ENCODE results near the gene DCTN5. TPM values are rescaled to one million over a fixed set of nuclear protein-coding genes. Genes with fewer than 3 reads are reported as not detected.

DCTN5 gene
- polyA plus RNA-seq, 3 donors from 2014 or later, result 51.9 to 77.8 (median 53.9) TPM

DNA sequence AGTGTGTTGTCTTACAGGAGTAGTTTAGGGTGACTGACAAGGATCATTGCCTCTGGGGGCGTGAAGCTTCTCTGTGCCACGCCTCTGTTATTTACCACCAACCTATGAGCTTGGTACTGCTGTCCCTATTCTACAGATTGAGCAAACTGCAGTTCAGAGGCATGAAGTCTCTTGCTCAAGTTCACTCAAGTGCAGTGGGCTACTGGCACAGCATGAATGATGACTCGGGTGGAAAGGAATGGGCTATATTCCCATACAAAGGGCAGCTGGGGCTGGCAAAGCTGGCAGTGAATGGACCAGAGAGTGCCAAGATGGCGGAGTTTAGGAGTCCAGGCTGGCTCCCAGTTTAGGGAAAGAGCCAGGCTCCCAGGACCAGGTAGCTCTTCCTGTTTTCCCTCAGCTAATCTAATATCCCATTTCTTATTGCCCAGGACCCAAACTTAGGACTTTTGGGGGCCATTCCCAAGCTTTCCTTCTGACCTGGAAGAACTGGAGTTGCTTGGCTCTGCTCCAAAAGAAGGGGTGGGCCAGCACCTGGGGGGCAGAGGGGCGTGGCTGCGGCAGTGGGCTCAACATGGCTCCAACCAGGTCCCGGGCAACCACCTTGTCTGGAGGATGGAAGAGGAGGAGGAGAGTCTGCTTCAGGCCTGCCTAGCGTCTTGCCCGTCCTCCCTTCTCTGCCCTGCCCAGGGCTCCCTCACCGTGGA is 50.4 kb downstream of the DCTN5 start:
- Mint-ChIP-seq H3K27ac (no peak overlapping the region), H3K9me3 (no peaks in the 10 kb centered on the region), H3K36me3 (peaks cover 5 to 27% (median 11%) of the 10 kb centered on the region in 3 donors), H3K27me3 (ENCODE audit: low read depth in 3 of 3) (no peaks in the 10 kb centered on the region), H3K4me1 (peaks cover 0 to 7% of the 10 kb centered on the region in 2 donors), H3K4me3 (no peak overlapping the region)
- no peak for DNase-seq

DNA sequence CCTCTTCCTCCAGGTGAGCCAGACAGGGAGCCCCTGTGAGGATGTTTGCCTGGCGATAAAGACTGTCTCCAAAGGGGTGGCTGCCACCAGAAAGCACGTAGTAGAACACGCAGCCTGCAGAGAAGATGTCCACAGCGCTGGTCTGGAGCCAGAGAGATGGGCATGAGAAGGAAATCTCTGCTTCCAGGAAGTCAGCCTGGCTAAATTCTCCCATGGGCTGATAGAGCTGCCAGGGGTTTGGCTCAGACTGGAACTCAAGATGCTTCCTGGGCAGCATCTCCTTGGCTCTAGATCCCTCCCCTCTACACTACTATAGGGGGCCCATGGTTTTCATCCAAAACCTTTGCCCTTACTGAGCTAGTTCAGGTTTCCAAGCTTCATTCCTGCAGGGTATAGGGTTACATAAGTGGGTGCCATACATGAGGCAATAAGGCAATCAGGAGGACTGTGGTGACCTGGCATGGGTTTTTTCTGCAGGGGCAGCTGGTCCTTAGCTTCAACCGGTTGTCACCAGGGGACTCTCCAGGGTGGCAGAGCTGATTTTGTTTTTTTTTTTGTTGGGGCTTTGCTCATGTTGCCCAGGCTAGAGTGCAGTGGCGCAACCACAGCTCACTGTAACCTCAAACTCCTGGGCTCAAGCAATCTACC is 51.0 kb downstream of the DCTN5 start:
- no peak for DNase-seq
- no peaks in the 10 kb centered on the region for H3K27me3 Mint-ChIP-seq (ENCODE audit: low read depth in 3 of 3)
- peaks cover 0 to 7% of the 10 kb centered on the region in 2 donors for H3K4me1 Mint-ChIP-seq
- H3K36me3 Mint-ChIP-seq, result peaks cover 3 to 21% (median 11%) of the 10 kb centered on the region in 3 donors
- no peaks in the 10 kb centered on the region for H3K9me3 Mint-ChIP-seq
- no peak overlapping the region for H3K27ac Mint-ChIP-seq
- no peak overlapping the region for H3K4me3 Mint-ChIP-seq

DNA sequence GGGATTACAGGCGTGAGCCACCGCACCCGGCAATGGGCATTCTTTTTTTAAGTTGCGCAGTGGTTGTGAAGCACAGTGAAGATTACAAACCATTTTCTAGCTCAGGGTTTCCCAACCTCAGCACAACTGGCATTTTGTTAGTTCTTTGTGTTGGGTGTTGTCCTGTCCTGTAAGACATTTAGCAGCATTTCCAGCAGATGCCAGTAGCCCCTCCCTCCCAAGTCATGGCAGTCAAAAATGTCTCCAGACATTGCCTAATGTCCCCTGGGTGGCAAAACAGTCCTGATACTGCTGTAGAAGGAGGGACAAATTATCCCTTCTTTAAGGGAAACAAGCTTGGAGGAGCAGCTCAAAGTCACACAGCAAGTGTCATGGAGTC is 53.0 kb downstream of the DCTN5 start:
- Mint-ChIP-seq H3K4me3 (peak overlapping the region in 2 of 5 donors; percentile 46), H3K27ac (no peak overlapping the region), H3K4me1 (peaks cover 11 to 18% of the 10 kb centered on the region in 2 donors), H3K36me3 (peaks cover under 1 to 5% (median 3%) of the 10 kb centered on the region in 3 donors), H3K9me3 (no peaks in the 10 kb centered on the region), H3K27me3 (ENCODE audit: low read depth in 3 of 3) (no peaks in the 10 kb centered on the region)
- DNase-seq, result no peak

DNA sequence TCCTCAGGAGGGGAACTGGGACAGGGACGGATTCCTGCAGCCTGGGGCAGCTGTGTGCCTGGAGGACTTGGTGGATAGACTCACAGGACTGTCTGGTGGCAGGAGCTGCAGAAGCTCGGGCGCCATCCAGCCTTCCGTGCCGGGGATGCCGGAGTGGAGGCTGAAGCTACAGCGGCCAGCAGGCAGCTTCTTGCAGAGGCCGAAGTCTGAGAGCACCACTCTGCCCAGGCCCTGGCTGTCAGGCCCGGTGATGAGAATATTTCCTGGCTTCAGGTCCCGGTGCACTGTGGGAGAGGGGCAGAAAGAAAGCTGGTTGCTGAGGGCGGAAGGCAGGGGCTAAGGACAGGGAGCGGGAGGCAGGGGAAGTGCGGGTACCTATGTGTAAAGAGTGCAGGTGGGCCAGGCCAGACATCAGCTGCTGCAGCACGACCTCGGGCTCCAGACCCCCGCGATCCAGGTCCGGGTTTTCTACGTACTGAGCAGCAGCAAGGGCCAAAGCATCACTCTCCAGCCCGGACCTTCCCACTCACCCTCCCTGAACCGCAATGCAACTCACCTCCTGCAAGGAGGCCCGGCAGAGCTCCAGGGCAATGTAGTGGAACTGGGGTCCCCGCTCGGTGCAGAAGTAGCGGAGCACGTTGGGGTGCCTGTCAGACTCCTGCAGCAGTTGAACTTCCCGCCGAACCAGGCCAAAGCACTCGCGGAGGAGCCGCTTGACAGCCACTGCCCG is 53.5 kb downstream of the DCTN5 start:
- Mint-ChIP-seq H3K4me1 (peaks cover 16 to 21% of the 10 kb centered on the region in 2 donors), H3K27ac (peak overlapping the region in 1 of 6 donors; percentile 22), H3K4me3 (peak overlapping the region in 3 of 5 donors; percentile 30 to 46 (median 46)), H3K27me3 (ENCODE audit: low read depth in 3 of 3) (no peaks in the 10 kb centered on the region), H3K36me3 (peaks cover 0 to 1% (median 0%) of the 10 kb centered on the region in 3 donors), H3K9me3 (no peaks in the 10 kb centered on the region)
- no peak for DNase-seq

DNA sequence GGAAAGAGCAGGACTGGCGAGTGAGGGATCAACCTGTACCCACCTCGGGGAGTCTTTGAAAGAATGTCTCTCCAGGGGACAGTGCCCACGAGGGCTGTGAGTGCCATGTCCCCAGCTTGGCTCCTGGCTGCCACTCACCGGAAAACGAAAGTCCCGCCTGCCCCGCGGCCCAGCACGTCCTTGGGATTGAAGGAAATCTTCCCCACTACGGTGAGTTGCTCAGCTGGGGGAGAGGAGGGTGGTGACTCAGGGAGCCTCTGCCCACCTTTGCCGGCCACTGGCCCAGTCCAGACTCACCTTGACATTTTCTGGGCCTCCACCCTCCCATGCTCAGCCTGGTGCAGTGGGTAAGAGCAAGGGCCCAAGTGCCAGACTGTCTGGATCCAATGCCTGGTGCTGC is 54.5 kb downstream of the DCTN5 start:
- DNase-seq, result no peak
- H3K9me3 Mint-ChIP-seq, result no peaks in the 10 kb centered on the region
- H3K36me3 Mint-ChIP-seq, result no peaks in the 10 kb centered on the region
- no peak overlapping the region for H3K27ac Mint-ChIP-seq
- H3K27me3 Mint-ChIP-seq (ENCODE audit: low read depth in 3 of 3), result no peaks in the 10 kb centered on the region
- no peak overlapping the region for H3K4me3 Mint-ChIP-seq
- H3K4me1 Mint-ChIP-seq, result peaks cover 17 to 21% of the 10 kb centered on the region in 2 donors

DNA sequence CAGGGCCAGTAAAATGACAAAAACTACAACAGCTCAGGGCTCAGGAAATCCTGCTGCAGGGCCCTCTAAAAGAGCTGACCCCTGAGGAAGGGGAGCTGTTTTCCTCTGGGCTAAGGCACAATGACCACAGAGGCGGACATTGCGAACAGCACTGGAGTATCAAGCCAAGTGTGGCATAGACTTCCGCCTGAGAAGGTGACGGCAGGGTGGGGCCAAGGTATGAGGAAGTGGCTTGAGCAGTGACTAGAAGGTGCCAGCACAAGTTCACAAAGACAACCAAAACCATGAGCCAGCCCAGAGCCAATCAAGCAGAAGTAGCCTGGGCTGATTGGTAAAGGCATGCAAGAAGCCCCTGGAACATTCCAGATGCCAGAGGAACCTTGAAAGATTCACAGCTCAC is 57.8 kb downstream of the DCTN5 start:
- Mint-ChIP-seq H3K4me1 (peaks cover 17 to 21% of the 10 kb centered on the region in 2 donors), H3K27me3 (ENCODE audit: low read depth in 3 of 3) (peaks cover 0 to 2% (median 0%) of the 10 kb centered on the region in 3 donors), H3K36me3 (peaks cover 0 to 8% (median 6%) of the 10 kb centered on the region in 3 donors), H3K4me3 (peak overlapping the region; percentile 2 to 74 (median 48)), H3K9me3 (peaks cover 0 to 6% (median 0%) of the 10 kb centered on the region in 6 donors), H3K27ac (peak overlapping the region in 5 of 6 donors; percentile 28 to 81 (median 69))
- peak in 2 of 3 donors; percentile 7 to 15 for DNase-seq

DNA sequence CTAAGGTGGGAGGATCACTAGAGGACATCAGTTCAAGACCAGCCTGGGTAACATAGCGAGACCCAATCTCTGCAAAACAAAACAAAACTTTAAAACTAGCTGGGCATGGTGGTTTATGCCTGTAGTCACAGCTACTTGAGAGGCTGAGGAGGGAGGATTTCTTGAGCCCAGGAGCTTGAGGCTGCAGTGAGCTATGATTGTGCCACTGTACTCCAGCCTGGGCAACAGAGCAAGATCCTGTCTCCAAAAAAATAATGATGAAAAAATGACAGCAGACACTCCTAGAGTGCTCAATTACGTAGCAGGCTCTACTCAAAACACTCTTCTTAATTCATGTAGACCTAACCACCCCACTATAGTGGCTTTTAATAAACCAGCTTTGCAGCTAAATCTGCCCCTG is 58.8 kb downstream of the DCTN5 start:
- Mint-ChIP-seq H3K9me3 (peaks cover 0 to 6% (median 0%) of the 10 kb centered on the region in 6 donors), H3K27ac (no peak overlapping the region), H3K4me1 (peaks cover 15 to 17% of the 10 kb centered on the region in 2 donors), H3K27me3 (ENCODE audit: low read depth in 3 of 3) (peaks cover 0 to 2% (median 2%) of the 10 kb centered on the region in 3 donors), H3K4me3 (no peak overlapping the region), H3K36me3 (peaks cover 0 to 8% (median 6%) of the 10 kb centered on the region in 3 donors)
- DNase-seq, result no peak

DNA sequence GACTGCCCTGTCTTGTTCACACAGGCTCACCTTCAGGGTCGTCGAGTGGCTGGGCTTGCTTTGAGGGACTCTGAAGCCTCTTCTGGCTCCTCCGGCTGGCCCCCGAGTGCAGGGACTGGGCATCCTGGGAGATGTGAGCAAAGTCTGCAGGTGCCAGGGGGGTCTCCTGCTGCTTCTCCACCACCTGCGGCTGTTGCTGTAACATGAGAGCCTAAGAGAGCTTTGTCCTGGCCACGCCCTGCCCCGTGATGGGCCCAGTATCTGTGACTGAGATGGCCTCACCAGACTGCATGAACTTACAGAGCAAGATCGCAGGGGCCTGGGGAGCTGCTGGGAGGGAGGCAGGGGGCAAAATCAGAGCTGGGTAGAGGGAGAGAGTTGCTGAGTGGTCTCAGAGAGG is 59.2 kb downstream of the DCTN5 start:
- Mint-ChIP-seq H3K9me3 (peaks cover 0 to 6% (median 0%) of the 10 kb centered on the region in 6 donors), H3K36me3 (peaks cover 0 to 8% (median 6%) of the 10 kb centered on the region in 3 donors), H3K4me3 (no peak overlapping the region), H3K27me3 (ENCODE audit: low read depth in 3 of 3) (peaks cover 0 to 6% (median 2%) of the 10 kb centered on the region in 3 donors), H3K27ac (no peak overlapping the region), H3K4me1 (peaks cover 14 to 17% of the 10 kb centered on the region in 2 donors)
- DNase-seq, result no peak

DNA sequence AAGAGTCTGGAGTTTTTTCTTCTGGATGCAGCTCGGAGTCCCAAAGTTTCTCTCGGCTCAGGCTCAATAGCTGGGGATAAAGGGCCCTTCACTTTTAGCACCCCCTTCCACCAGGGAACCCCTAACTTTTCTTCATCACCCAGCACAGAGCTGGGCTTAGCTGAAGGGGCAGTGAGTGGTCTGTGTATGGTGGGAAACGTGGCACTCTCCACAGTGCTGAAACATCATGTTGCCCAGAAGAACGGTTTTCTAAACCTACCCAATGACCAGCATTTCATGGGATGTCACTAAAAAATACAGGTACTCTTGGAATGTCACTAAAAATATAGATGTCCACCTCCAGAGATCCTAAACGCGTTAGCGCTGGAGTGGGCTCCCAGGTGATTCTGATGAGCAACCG is 59.8 kb downstream of the DCTN5 start:
- Mint-ChIP-seq H3K27me3 (ENCODE audit: low read depth in 3 of 3) (peaks cover 1 to 9% (median 3%) of the 10 kb centered on the region in 3 donors), H3K4me1 (peaks cover 14 to 17% of the 10 kb centered on the region in 2 donors), H3K27ac (no peak overlapping the region), H3K9me3 (peaks cover 0 to 6% (median 0%) of the 10 kb centered on the region in 6 donors), H3K36me3 (peaks cover 0 to 8% (median 6%) of the 10 kb centered on the region in 3 donors), H3K4me3 (no peak overlapping the region)
- no peak for DNase-seq

DNA sequence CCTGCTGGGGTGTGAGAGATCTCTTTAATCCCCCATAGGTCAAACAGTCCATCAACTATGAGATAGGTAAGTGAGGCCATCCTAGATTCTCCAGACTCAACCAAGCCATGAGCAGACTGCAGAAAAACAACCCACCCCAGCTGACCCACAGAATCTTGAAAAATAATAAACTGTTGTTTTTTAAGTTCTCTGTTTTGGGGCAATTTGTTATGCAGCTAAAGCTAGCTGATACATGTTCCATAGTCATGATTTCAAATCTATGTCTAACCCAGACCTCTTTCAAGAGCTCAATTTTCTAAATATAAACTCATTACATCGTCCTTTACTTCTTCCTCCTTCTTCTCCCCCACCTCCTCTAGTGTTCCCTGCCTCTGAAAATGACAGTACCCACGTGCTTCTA is 61.7 kb downstream of the DCTN5 start:
- DNase-seq, result no peak
- Mint-ChIP-seq H3K27ac (no peak overlapping the region), H3K9me3 (peaks cover 0 to 6% (median 0%) of the 10 kb centered on the region in 6 donors), H3K4me1 (peaks cover 14 to 17% of the 10 kb centered on the region in 2 donors), H3K36me3 (peaks cover 0 to 8% (median 6%) of the 10 kb centered on the region in 3 donors), H3K27me3 (ENCODE audit: low read depth in 3 of 3) (peaks cover 6 to 15% (median 6%) of the 10 kb centered on the region in 3 donors), H3K4me3 (no peak overlapping the region)

DNA sequence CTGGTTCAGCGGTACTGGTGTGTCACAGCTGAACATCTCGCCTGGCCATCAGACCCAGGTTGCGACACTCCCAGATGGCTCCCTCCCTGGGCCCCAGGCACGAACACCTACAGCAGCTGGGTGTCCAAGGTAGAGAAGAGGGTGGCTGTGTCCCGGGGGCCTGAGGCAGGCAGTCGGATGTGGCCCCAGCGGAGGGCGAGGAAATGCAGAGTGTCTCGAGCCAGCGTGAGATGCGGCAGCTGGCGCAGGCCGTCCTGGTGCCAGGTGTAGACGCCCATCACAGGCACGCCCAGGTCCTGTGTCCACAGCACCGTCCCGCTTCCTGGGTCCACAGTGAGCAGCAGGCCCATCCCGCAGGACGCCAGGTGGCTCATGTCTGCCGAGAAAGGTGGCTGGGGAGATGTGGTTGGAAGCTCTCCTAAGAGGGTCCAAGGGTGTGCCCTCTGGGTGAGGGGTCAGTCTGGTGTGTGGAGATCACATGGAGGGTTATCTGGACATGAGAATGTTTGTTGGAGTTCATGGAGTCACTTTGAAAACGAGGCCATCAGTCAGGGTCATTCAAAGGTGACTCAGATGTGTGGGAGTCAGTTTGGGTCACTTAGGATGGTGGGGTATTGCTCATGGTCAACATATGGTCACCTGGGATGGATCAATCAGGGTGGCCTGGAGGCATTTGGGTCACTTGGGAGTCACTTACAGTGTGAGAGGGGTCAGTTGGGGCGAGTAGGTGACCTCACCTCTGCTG is 63.7 kb downstream of the DCTN5 start:
- Mint-ChIP-seq H3K4me3 (no peak overlapping the region), H3K36me3 (peaks cover 0 to 8% (median 6%) of the 10 kb centered on the region in 3 donors), H3K27ac (no peak overlapping the region), H3K27me3 (ENCODE audit: low read depth in 3 of 3) (peaks cover 6 to 20% (median 6%) of the 10 kb centered on the region in 3 donors), H3K9me3 (peaks cover 0 to 8% (median 4%) of the 10 kb centered on the region in 6 donors), H3K4me1 (no peaks in the 10 kb centered on the region)
- no peak for DNase-seq

DNA sequence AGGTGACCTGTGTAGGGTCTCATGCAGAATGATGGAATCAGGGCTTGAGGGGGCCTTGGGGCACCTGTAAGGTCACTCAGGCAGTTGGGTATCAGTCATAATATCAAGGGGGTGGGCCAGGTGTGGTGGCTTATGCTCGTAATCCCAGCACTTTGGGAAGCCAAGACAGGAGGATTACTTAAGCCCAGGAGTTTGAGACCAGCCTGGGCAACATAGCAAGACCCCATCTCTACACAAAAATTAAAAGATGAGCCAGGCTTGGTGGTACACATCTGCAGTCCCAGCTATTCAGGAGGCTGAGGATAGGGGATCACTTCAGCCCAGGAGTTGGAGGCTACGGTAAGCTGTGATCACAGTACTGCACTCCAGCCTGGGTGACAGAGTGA is 64.2 kb downstream of the DCTN5 start:
- Mint-ChIP-seq H3K36me3 (peaks cover 0 to 8% (median 6%) of the 10 kb centered on the region in 3 donors), H3K4me1 (no peaks in the 10 kb centered on the region), H3K27me3 (ENCODE audit: low read depth in 3 of 3) (peaks cover 6 to 21% (median 10%) of the 10 kb centered on the region in 3 donors), H3K4me3 (no peak overlapping the region), H3K27ac (no peak overlapping the region), H3K9me3 (peaks cover 0 to 12% (median 4%) of the 10 kb centered on the region in 6 donors)
- DNase-seq, result no peak

DNA sequence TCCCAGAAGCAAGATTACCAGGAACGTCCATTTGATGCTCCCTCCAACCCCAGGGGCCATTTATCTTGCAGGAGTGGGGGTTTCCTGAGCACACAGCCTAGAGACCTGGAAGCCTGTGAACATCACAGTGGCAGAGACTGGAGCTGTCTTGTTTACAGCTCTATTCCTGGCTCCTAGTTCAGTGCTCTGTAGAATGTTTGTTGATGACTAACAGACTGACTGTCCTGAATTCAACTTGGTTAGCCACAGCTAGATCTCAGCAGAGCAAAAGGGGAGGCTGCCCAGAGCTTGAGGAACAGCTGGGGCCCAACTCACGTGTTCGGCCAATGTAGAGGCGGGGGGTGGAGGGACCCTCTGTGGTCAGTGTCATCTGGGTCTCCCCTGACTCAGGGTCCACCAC is 65.2 kb downstream of the DCTN5 start:
- Mint-ChIP-seq H3K4me1 (no peaks in the 10 kb centered on the region), H3K27ac (no peak overlapping the region), H3K36me3 (peaks cover 0 to 8% (median 6%) of the 10 kb centered on the region in 3 donors), H3K27me3 (ENCODE audit: low read depth in 3 of 3) (peaks cover 6 to 21% (median 10%) of the 10 kb centered on the region in 3 donors), H3K9me3 (peaks cover 0 to 14% (median 4%) of the 10 kb centered on the region in 6 donors), H3K4me3 (no peak overlapping the region)
- no peak for DNase-seq

All from immature natural killer cell (primary cell).